NCI-H524 (cell line): Measurements from ENCODE around the gene IQSEC3.

ENCODE experiments used
- DNase-seq, 2 experiments: peaks; one replicate each; lab custom pipeline; 2025; lab: John Stamatoyannopoulos, UW

The IQSEC3 gene

DNA sequence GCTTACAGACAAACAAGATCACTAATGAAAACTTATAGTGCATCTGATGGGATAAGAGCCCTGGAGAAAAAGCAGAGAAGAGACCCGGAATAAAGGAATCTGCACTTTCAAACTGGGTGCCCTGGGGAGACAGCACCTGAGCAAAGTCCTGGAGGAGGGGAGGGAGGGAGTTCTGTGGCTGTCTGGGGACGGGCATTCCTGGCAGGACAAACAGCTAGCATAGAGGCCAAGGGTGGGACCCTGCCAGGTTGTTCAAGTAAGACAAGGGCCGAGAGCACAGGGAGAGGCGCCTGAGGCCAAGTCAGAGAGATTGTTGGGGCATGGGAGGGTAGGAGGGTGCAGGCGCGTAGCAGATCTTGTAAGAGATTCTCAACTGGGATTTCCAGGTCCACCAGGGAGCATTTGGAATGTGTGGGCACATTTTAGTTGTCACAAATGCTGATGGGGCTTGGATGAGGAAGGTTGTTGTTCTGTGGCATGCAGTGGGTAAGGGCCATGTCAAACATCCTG lies 14.2 kb downstream of the IQSEC3 start:
- DNase-seq, result no peak

DNA sequence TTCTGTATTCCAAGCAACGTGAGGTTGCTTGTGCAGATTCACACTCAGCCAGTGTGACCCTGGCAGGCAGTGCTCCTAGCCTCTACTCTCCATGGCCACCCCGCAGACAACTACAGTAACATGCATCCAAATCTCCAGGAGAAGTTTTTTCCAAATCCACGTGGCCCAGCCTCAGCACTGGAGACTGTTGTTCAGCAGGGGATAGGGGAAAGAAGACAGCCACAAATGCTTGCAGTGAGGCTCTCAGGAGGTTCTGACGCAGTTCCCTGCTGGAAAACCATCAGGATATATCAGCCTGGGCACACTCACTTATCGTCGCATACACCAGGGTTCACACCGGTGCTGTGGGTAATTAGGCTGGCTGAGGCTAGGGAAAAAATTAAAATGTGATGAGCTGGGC lies 16.2 kb downstream of the IQSEC3 start:
- DNase-seq, result no peak

GRCh38 chr12:84056-84455 lies 17.5 kb downstream of the IQSEC3 start:
- DNase-seq, result peak; percentile 70 to 87

- DNase-seq, result peak in 1 of 2 experiments; percentile 26
Measured at GRCh38 chr12:85191-85666, 18.7 kb downstream of the IQSEC3 start.

- no peak for DNase-seq
Measured at GRCh38 chr12:87315-87714, 20.7 kb downstream of the IQSEC3 start.

GRCh38 chr12:87856-88255 lies 21.3 kb downstream of the IQSEC3 start:
- no peak for DNase-seq

GRCh38 chr12:89653-90052 lies 23.1 kb downstream of the IQSEC3 start:
- no peak for DNase-seq

DNA sequence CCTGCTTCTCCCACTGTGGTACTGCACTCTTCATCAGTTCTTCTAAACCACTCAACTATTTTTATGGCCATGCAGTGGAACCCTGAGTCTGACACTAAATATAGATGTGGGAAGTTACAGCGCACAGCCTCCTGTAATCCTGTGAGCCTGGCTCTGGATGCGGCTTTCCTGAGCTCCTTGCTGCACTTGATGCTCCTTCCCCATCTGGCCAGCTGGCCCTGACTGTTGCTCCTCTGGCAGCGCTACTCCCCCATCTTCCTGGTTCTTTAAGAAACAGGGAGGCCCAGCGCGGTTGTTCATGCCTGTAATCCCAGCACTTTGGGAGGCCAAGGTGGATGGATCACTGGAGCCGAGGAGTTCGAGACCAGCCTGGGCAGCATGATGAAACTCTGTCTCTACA lies 24.6 kb downstream of the IQSEC3 start:
- DNase-seq, result peak; percentile 40 to 66

- no peak for DNase-seq
Measured at GRCh38 chr12:93266-94005, 26.9 kb downstream of the IQSEC3 start.

- DNase-seq, result no peak
Measured at GRCh38 chr12:96543-96942, 30.0 kb downstream of the IQSEC3 start.

DNA sequence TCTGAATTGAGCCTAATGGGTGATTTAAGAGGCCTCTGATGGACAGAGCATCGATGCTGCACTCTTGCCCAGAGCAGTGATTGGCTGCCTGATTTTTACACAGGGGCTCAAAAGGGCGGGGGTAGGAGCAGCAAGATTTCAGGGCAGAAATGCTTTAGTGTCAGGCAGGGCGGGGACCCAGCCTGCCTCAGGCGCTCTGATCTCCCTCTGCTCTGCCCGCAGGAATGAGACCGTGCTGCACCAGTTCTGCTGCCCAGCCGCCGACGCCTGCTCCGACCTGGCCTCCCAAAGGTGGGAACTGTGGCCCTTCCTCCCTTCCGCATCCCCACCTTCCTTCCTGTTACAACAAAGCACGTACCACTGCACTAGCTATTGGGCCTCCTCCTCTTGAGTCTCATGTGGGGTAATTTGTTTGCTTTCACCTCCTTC lies 32.4 kb downstream of the IQSEC3 start:
- no peak for DNase-seq

GRCh38 chr12:99605-100004 lies 33.0 kb downstream of the IQSEC3 start:
- DNase-seq, result peak in 1 of 2 experiments; percentile 41

DNA sequence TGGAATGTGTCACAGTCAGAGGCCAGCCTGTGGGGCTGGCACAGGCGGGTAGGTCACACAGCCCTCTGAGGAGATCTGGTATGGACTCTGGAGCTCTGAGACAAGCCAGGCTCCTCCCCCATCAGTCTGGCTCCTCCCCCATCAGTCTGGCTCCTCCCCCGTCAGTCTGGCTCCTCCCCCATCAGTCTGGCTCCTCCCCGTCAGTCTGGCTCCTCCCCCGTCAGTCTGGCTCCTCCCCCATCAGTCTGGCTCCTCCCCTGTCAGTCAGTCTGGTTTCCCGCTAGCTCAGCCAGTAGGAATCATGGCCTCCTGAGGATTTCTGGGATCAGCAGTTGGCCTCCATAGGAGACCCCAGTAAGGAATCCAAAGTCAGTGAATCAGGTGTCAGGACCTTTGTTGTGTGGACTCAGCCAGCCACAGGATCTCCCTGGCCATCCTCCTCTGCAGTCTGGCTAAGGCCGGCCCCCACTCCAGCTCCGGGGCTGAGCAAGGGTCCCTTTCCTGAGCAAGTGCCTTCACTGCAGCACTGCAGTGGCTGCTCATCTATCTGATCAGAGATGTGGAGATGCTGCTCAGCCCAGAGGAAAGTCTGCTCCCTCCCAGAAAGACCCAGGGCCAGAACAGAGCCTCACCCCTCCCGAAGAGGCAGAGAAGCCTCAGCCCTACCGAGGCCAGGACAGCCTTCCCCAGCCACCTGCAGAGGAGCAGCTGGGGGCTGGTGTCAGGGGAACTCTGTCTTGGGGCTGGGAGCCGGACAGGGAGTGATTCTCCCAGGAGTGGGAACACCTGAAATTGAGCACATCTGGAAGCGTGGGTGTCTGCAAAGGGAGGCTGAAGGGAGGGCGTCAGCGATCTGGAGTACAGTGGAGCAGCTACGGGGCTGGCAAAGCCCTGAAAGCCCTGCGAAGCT lies 35.7 kb downstream of the IQSEC3 start:
- no peak for DNase-seq

DNA sequence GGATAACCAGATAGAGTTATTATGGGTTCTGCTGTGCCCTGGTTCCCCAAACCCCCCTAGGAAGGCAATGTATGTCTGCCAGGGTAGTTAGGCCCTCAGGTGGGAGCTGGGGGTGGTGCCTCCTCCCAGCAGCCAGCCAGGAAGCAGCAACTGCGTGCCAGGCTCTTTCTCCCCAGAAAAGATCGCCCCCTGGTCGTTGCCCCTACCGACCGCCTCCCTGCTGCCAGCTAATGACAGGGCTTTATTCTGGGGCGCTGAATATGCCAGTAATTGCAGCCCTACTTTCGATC lies 36.3 kb downstream of the IQSEC3 start:
- DNase-seq, result no peak

DNA sequence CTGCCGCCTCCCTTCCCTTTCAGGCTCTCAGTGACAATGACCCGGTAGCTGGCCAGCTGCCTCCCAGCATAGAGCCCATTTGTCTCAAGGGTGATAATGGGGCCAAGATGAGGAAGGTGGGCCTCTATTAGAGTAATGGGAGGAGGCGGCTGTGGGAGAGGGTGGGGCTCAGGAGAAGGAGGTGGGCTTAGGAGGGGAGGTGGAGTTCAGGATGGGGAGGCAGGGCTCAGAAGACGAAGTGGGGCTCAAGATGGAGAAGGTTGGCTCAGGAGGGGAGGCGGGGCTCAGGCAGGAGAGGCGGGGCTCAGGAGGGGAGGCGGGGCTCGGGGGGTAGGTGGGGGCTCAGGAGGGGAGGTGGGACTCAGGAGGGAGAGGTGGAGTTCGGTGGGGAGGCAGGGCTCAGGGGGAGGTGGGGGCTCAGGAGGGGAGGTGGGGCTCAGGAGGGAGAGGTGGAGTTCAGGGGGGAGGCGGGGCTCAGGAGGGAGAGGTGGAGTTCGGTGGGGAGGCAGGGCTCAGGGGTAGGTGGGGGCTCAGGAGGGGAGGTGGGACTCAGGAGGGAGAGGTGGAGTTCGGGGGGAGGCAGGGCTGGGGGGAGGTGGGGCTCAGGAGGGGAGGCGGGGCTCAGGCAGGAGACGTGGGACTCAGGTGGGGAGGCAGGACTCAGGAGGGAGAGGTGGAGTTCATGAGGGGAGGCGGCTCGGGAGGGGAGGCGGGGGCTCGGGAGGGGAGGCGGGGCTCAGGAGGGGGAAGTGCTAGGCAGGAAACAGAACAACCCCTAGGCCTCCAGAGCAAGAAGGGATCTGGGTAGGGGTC lies 36.8 kb downstream of the IQSEC3 start:
- DNase-seq, result no peak

GRCh38 chr12:104551-105081 lies 38.0 kb downstream of the IQSEC3 start:
- DNase-seq, result peak; percentile 52 to 75

DNA sequence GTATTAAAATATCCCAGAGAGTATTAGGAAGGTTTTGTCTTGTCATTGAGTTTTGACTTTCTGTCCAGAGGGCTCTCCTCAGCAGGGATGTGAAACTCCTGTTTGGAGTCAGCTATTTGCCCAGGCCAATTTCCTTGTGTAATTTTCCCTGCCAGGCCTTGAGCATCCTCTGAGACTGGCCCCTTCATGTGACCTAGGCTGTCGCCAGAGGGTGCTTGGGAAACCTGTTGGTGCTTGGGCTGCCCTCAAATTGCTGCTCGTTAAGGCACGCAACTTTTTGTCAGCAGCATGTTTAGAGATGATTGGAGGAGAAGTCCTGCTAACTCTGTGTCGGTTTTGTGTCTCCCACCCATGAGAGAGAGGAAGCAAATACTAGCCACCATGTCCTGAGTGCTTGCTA lies 39.1 kb downstream of the IQSEC3 start:
- no peak for DNase-seq

- peak in 1 of 2 experiments; percentile 47 for DNase-seq
Measured at GRCh38 chr12:106118-106591, 39.6 kb downstream of the IQSEC3 start.

DNA sequence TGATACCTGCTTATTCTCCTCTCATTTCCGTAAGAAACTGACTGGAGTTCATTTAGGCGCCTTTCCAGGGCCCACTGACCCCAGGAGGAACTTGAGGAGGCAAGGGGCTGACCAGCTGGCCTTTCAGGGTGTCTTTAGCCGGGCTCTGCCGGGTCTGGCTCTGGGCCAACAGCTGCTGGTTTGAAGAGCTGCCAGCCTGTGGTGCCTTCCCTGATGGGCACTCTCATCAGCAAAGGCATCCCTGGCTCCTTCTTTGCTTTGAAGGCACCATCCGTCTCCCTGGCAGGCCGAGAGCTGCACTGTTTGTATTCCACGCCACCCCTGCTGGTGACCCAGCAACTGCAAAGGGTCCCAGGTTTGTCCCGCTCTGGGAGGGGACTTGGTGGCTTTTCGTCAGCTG lies 42.0 kb downstream of the IQSEC3 start:
- peak; percentile 22 to 51 for DNase-seq

DNA sequence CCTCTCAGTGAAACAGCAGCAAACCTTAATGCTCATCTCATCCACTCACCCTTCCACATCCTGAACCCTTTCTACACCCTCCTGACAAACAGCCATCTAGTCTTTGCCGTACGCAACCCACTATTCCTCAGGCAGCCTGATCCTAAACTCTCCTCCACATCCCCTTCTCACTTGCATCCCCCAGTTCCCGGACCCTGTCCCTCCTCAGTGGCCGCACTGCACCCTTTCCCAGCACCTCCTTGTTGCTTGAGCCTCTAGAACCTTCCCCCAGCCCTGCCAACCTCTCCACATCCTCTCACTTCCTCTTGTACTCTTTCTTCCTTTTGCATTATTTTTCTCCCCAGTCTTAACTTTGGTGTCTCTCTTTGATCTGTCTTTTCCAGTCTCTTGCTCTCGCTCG lies 42.9 kb downstream of the IQSEC3 start:
- no peak for DNase-seq

DNA sequence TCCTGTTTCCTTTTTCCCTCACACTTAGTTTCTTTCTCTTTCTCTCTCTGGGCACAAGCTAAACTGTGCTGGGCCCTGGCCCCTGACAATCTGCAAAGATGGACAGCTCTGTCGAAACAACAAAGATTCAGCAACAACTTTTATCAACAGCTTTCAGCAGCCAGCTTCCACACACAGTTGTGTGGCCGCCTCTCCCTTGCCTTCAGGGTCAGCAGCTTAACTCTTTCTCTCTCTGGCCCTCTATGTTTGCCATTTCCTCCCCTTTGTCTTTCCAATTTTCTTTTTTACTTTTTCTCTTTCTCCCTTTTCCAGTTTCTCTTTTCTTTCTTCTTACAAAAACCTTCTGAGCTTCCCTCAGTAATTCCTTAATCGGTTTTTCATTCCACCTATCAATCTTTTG lies 43.3 kb downstream of the IQSEC3 start:
- DNase-seq, result no peak
